HepG2 (cell line): ENCODE results near the gene CCS. TPM values are rescaled to one million over a fixed set of nuclear protein-coding genes. Genes with fewer than 3 reads are reported as not detected.

Experiments
- AGO1 ChIP-seq: fragments of 200-400 bp; formaldehyde crosslinking; IDR thresholded peaks from 2 replicates; pipeline ENCODE4 v1.6.1; 2017; ENCODE audit warnings: mild to moderate bottlenecking, low read depth, low read length, moderate library complexity; ENCODE audit not compliant: poor library complexity, severe bottlenecking
- EEA1 ChIP-seq: sonication (generic); formaldehyde crosslinking; IDR thresholded peaks from 2 replicates; pipeline ENCODE4 v1.5.1; 2020; ENCODE audit warnings: mild to moderate bottlenecking, missing genetic modification reagents, borderline replicate concordance
- FLYWCH1 ChIP-seq: sonication (generic); formaldehyde crosslinking; IDR thresholded peaks from 2 replicates; pipeline ENCODE4 v1.8.1; 2023; ENCODE audit warnings: mild to moderate bottlenecking, missing genetic modification reagents
- GATAD2A ChIP-seq: IDR thresholded peaks from 2 replicates; pipeline ENCODE4 v1.6.1; 2016
- HDAC6 ChIP-seq: fragments of 200-600 bp; sonication (generic); IDR thresholded peaks from 2 replicates; pipeline ENCODE4 v1.7.0; 2017; ENCODE audit warnings: mild to moderate bottlenecking, antibody characterized with exemption, low read length, low read depth
- HMG20B ChIP-seq: conservative IDR thresholded peaks from 2 replicates; pipeline ENCODE4 v1.6.1; 2016; ENCODE audit warnings: missing genetic modification reagents, missing compliant biosample characterization
- HOMEZ ChIP-seq: IDR thresholded peaks from 2 replicates; pipeline ENCODE4 v1.6.1; 2016; ENCODE audit warnings: low read depth
- ISX ChIP-seq: sonication (generic); formaldehyde crosslinking; conservative IDR thresholded peaks from 2 replicates; pipeline ENCODE4 v1.5.0; 2020; ENCODE audit warnings: missing genetic modification reagents
- JDP2 ChIP-seq: sonication (generic); formaldehyde crosslinking; IDR thresholded peaks from 2 replicates; pipeline ENCODE4 v1.8.1; 2022; ENCODE audit warnings: missing genetic modification reagents, borderline replicate concordance
- KDM5B ChIP-seq: sonication (generic); formaldehyde crosslinking; IDR thresholded peaks from 2 replicates; pipeline ENCODE4 v1.4.0; 2020; ENCODE audit warnings: missing genetic modification reagents, mild to moderate bottlenecking, borderline replicate concordance
- MXD1 ChIP-seq: sonication (generic); formaldehyde crosslinking; IDR thresholded peaks from 2 replicates; pipeline ENCODE4 v1.4.0; 2020; ENCODE audit warnings: mild to moderate bottlenecking, missing genetic modification reagents
- POLR2A ChIP-seq, 2 experiments: IDR thresholded peaks; 2 replicates each; pipeline ENCODE4 v1.6.1; 2011; ENCODE audit warnings: low read depth in 2 of 2, low read length in 2 of 2, mild to moderate bottlenecking in 1 of 2, moderate library complexity in 1 of 2; ENCODE audit not compliant: insufficient read depth in 1 of 2
- TBL1XR1 ChIP-seq: fragments of 150-350 bp; IDR thresholded peaks from 2 replicates; pipeline ENCODE4 v1.6.1; 2014; ENCODE audit warnings: borderline replicate concordance, low read length; ENCODE audit not compliant: partially characterized antibody
- ZNF235 ChIP-seq: sonication (generic); formaldehyde crosslinking; IDR thresholded peaks from 2 replicates; pipeline ENCODE4 v1.8.1; 2023; ENCODE audit warnings: mild to moderate bottlenecking, missing genetic modification reagents, borderline replicate concordance
- ZNF256 ChIP-seq: sonication (generic); formaldehyde crosslinking; conservative IDR thresholded peaks from 2 replicates; pipeline ENCODE4 v1.4.0; 2020; ENCODE audit warnings: missing genetic modification reagents
- ZNF501 ChIP-seq: sonication (generic); formaldehyde crosslinking; IDR thresholded peaks from 2 replicates; pipeline ENCODE4 v1.5.1; 2020; ENCODE audit warnings: mild to moderate bottlenecking, moderate library complexity, missing genetic modification reagents
- ZNF607 ChIP-seq: sonication (generic); formaldehyde crosslinking; IDR thresholded peaks from 2 replicates; pipeline ENCODE4 v1.5.1; 2020; ENCODE audit warnings: missing genetic modification reagents, mild to moderate bottlenecking, borderline replicate concordance
- ZNF670 ChIP-seq: sonication (generic); formaldehyde crosslinking; IDR thresholded peaks from 2 replicates; pipeline ENCODE4 v1.8.0; 2022; ENCODE audit warnings: mild to moderate bottlenecking, missing genetic modification reagents, borderline replicate concordance
- ZNF713 ChIP-seq: sonication (generic); formaldehyde crosslinking; IDR thresholded peaks from 2 replicates; pipeline ENCODE4 v1.4.0; 2020; ENCODE audit warnings: mild to moderate bottlenecking, missing genetic modification reagents
- ZSCAN12 ChIP-seq: sonication (generic); formaldehyde crosslinking; IDR thresholded peaks from 2 replicates; pipeline ENCODE4 v1.9.0; 2021; ENCODE audit warnings: mild to moderate bottlenecking, missing genetic modification reagents
- polyA plus RNA-seq, 8 experiments: library from polyadenylated mRNA; depleted of rRNA in 3 of 8; stranded (reverse) in 7 of 8; unstranded in 1 of 8; fragments of >200 nt; fragmentation: Illumina TruSeq in 4 of 8; extraction: Trizol in 4 of 8; gene quantifications; 2 replicates each; pipeline versions ENCODE4 v1.2.1 to v1.2.3, GENCODE V29; 2011 to 2016; ENCODE audit warnings: low read depth in 4 of 8, missing spikeins in 1 of 8, mixed read lengths in 1 of 8; ENCODE audit not compliant: insufficient read depth in 1 of 8
- total RNA-seq, 5 experiments: library from RNA; depleted of rRNA; stranded (reverse); fragments of >200 nt; fragmentation: Illumina TruSeq; extraction: Trizol; gene quantifications; 2 replicates each; pipeline ENCODE4 v1.2.3, GENCODE V29; 2016; ENCODE audit warnings: low read depth in 1 of 5
- TF ChIP-seq, protein P1 (sequence below): sonication (generic); formaldehyde crosslinking; IDR thresholded peaks from 2 replicates; pipeline ENCODE4 v1.5.1; 2020; ENCODE audit warnings: missing genetic modification reagents, mild to moderate bottlenecking, borderline replicate concordance
- TF ChIP-seq, protein P2 (sequence below): sonication (generic); formaldehyde crosslinking; IDR thresholded peaks from 2 replicates; pipeline ENCODE4 v1.4.0; 2020; ENCODE audit warnings: missing genetic modification reagents, borderline replicate concordance

CCS gene
- total and polyA plus RNA-seq, 2 of the 13 experiments (the other 11 are each of a cell fraction or from before 2014, with no cell fraction given), result 25.4 to 44.6 TPM

DNA sequence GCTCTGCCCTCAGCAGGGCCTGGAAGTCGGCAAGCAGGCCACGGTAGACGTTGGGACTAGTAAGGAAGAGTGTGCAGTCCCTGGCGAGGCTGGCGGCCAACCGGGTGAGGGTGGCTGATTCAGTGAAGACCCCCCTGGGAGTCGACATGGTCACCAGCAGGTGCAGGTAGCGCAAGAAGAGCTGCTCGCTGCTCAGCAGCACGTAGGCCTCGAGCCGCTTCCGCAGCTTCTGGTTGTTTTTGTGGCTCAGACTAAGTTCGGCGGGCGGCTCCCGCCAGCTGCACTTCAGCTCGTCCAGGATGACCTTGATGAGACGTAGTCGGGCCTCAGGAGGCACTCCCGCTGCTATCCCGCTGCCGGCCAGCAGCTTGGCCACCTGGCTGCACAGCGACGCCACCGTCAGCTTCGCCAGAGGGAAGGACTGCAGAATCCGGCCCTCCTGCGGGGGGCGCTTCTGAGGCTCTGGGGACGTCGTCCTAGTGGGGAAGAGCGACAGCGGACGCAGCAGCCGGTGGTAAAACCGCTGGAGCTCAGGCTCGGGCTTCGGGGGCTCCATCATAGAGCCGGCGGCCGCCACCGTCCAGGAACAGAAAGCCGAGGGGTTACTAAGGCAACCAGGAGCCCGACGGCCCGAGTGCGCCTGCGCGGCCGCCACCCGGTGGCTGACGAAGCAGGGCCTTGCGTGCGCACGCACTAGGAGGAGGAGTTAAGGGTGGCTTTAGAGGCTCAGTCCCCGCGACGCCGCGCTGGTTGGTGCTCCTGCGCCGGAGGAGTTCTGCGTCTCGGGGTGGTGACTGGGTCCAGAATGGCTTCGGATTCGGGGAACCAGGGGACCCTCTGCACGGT lies at the start of gene CCS, which contains the start of gene CCDC87 (continued):
- TF ChIP-seq ZNF607 (CRISPR knock-in tag) (peak; percentile 87), KDM5B (CRISPR knock-in tag) (peak; percentile 60; the same call in 1 of the 2 replicates), ZNF235 (no peak), ZNF501 (peak; percentile 95), ZNF713 (CRISPR knock-in tag) (no peak), ZSCAN12 (no peak; the same call in 1 of the 2 replicates), HDAC6 (no peak), MXD1 (peak; percentile 78; the same call in 1 of the 2 replicates), JDP2 (CRISPR knock-in tag) (no peak), GATAD2A (CRISPR knock-in tag) (peak; percentile 61), ISX (CRISPR knock-in tag) (no peak), POLR2A (IDR thresholded peaks at IDR 0.05; ENCODE audit: insufficient read depth in 1 of 2, low read depth in 2 of 2, low read length in 2 of 2) (peak; percentile 89 to 99), FLYWCH1 (no peak), TBL1XR1 (no peak), AGO1 (peak; percentile 27), HOMEZ (CRISPR knock-in tag) (no peak; the same call in 1 of the 2 replicates), HMG20B (CRISPR knock-in tag) (0 out of 2 replicates have a peak, but pooled peaks have one; percentile 38), ZNF256 (peak; percentile 71; the same call in 1 of the 2 replicates), ZNF670 (no peak), EEA1 (CRISPR knock-in tag) (peak; percentile 73; the same call in 1 of the 2 replicates)
- TF ChIP-seq, protein P1, sequence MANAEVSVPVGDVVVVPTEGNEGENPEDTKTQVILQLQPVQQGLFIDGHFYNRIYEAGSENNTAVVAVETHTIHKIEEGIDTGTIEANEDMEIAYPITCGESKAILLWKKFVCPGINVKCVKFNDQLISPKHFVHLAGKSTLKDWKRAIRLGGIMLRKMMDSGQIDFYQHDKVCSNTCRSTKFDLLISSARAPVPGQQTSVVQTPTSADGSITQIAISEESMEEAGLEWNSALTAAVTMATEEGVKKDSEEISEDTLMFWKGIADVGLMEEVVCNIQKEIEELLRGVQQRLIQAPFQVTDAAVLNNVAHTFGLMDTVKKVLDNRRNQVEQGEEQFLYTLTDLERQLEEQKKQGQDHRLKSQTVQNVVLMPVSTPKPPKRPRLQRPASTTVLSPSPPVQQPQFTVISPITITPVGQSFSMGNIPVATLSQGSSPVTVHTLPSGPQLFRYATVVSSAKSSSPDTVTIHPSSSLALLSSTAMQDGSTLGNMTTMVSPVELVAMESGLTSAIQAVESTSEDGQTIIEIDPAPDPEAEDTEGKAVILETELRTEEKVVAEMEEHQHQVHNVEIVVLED, result peak; percentile 88
- TF ChIP-seq, protein P2, sequence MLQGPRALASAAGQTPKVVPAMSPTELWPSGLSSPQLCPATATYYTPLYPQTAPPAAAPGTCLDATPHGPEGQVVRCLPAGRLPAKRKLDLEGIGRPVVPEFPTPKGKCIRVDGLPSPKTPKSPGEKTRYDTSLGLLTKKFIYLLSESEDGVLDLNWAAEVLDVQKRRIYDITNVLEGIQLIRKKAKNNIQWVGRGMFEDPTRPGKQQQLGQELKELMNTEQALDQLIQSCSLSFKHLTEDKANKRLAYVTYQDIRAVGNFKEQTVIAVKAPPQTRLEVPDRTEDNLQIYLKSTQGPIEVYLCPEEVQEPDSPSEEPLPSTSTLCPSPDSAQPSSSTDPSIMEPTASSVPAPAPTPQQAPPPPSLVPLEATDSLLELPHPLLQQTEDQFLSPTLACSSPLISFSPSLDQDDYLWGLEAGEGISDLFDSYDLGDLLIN (CRISPR knock-in tag), result 0 out of 2 replicates have a peak, but pooled peaks have one; percentile 0
